GM18873 (cell line): ENCODE data around the gene TP53TG3B.
"Not testable (repeated sequence)": the region's sequence is repeated elsewhere in the genome, so short reads cannot be mapped to it uniquely, and the experiment has no call there.

Source experiments
- ATAC-seq: cut with Tn5 transposase; IDR thresholded peaks from one replicate; pipeline ENCODE4 v1.9.1; 2021; ENCODE audit warnings: mild to moderate bottlenecking, moderate library complexity, moderate number of reproducible peaks; ENCODE audit not compliant: unreplicated experiment, low FRiP score

The TP53TG3B gene

GRCh38 chr16:33360541-33360940 is at the start of gene TP53TG3B:
Gene TP53TG3B (plus strand): TSS chr16:33360841. CDS start chr16:33360909, 68 bp downstream.
- not testable (repeated sequence) for ATAC-seq

- ATAC-seq: not testable (repeated sequence)
Measured at GRCh38 chr16:33336226-33337012, 24.2 kb upstream of the TP53TG3B start.

- not testable (repeated sequence) for ATAC-seq
Measured at GRCh38 chr16:33337627-33338542, 22.8 kb upstream of the TP53TG3B start.

GRCh38 chr16:33338543-33338951 is 22.1 kb upstream of the TP53TG3B start:
- not testable (repeated sequence) for ATAC-seq

GRCh38 chr16:33339093-33340061 is 21.3 kb upstream of the TP53TG3B start:
- ATAC-seq: not testable (repeated sequence)
